Right ventricle myocardium superior (tissue), 1 donor: ENCODE measurements around the gene NPRL2. TPM values are rescaled to one million over a fixed set of nuclear protein-coding genes. Genes with fewer than 3 reads are reported as not detected.
A peak's percentile ranks its signal among the peaks of the same experiment; 100 is the strongest.

Experiments used
- ATAC-seq: fragments of 200-7000 bp; cut with Tn5 transposase; one replicate; pipeline ENCODE4 v1.9.1; 2020; ENCODE audit warnings: mild to moderate bottlenecking; ENCODE audit not compliant: poor library complexity
- DNase-seq: peaks from one replicate; pipeline ENCODE4 v3.0.0-alpha.2; 2020
- intact Hi-C: fragments of 100-400 bp; cut with DNase I; formaldehyde crosslinking; loops from one replicate; pipeline ENCODE4 v1.11.2; 2022
- total RNA-seq: library from RNA; stranded (reverse); fragmentation: NEBNext Ultra II Directional; extraction: Animal tissue kit (Norgen Biotek cat#: 25700); gene quantifications from one replicate; pipeline ENCODE4 v1.2.1, GENCODE V29; 2021
- donor health status: DM: no; HTN: yes; CAD: no; lungs with severe emphysema.

Gene NPRL2
- total RNA-seq, 1 donor from 2014 or later, result 14.8 TPM

DNA sequence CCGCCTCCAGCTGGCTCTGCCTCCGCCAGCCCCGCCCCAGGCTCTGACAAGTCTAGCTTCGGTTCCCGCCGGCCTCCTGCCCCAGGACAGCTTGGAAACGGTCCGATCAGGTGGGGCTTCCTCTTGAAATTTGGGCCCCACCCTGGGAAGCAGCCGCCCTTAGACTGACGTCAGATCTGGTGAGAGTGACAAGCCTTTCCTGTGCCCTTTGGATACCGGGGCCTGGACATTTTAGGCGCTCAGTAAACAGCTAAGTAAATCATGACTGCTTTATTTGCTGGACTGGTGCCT, 51.0 kb downstream of the NPRL2 start:
- intact Hi-C loops, result no loop called here
- ATAC-seq (no peak), DNase-seq (no peak)

- DNase-seq (peak; percentile 100), ATAC-seq (peak; percentile 89)
- intact Hi-C loops, result no loop called here
Observed at GRCh38 chr3:50298836-50299637, 51.5 kb downstream of the NPRL2 start, which contains the start of the genes HYAL3 and NAA80. TSS of gene HYAL3 (minus strand) at chr3:50299405. CDS start at chr3:50295602, 3,803 bp downstream. TSS of gene NAA80 (minus strand) at chr3:50299405. CDS start at chr3:50297463, 1,942 bp downstream.

GRCh38 chr3:50297896-50298725, 52.5 kb downstream of the NPRL2 start:
- ATAC-seq (no peak), DNase-seq (no peak)
- intact Hi-C loops, result no loop called here

DNA sequence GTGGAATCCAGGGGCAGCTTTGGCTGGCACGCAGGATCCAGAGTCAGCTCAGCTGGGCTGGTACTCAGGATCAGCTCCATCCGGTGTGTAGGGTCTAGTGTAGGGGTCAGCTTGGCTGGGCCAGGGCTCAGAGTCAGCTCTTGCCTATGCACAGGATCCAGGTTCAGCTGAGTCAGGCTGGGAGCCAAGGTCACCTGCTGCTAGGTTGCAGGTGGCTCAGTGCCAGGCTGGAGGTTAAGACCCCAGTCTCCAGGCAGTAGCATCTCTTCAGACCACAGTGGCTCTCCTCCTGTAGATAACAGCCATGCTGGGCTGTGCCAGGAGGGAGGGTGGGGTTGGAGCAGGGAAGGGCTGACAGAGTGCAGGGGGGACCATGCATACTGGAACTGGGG, 53.2 kb downstream of the NPRL2 start:
- intact Hi-C loops, result no loop called here
- no peak for DNase-seq
- no peak for ATAC-seq

Other genes starting within 250 kb of the NPRL2 start
- gene SEMA3F, start 195.5 kb downstream of the NPRL2 start, total RNA-seq, result 10.8 TPM
- gene GNAT1, start 159.2 kb downstream of the NPRL2 start, total RNA-seq, result not detected
- gene SLC38A3, start 145.5 kb downstream of the NPRL2 start, total RNA-seq, result 10.6 TPM
- 126 TPM for gene GNAI2, start 114.6 kb downstream of the NPRL2 start, total RNA-seq
- gene SEMA3B, start 81.6 kb downstream of the NPRL2 start, total RNA-seq, result 19.9 TPM
- 29.6 TPM for gene LSMEM2, start 71.7 kb downstream of the NPRL2 start, total RNA-seq
- 70.1 TPM for gene IFRD2, start 58.3 kb downstream of the NPRL2 start, total RNA-seq
- 1.2 TPM for gene HYAL3, start 51.4 kb downstream of the NPRL2 start, total RNA-seq
- gene NAA80, start 51.4 kb downstream of the NPRL2 start, total RNA-seq, result 6.3 TPM
- gene HYAL1, start 47.2 kb downstream of the NPRL2 start, total RNA-seq, result 66.5 TPM
- 33.8 TPM for gene HYAL2, start 28.0 kb downstream of the NPRL2 start, total RNA-seq
- gene TUSC2, start 22.6 kb downstream of the NPRL2 start, total RNA-seq, result 28.2 TPM
- 14.1 TPM for gene RASSF1, start 9.9 kb downstream of the NPRL2 start, total RNA-seq
- gene ZMYND10, start 5.0 kb downstream of the NPRL2 start, total RNA-seq, result not detected
- gene CYB561D2, start 87 bp upstream of the NPRL2 start, total RNA-seq, result 5.6 TPM
- gene TMEM115, start 8.7 kb upstream of the NPRL2 start, total RNA-seq, result 24.9 TPM
- 1.6 TPM for gene CACNA2D2, start 152.9 kb upstream of the NPRL2 start, total RNA-seq
- 53.1 TPM for gene C3orf18, start 217.0 kb upstream of the NPRL2 start, total RNA-seq
- 19.5 TPM for gene HEMK1, start 218.7 kb upstream of the NPRL2 start, total RNA-seq